Measurements from ENCODE around the gene TMC8. TPM values are rescaled to one million over a fixed set of nuclear protein-coding genes. Genes with fewer than 3 reads are reported as not detected.

Gene TMC8
- total and polyA plus RNA-seq, 2 experiments from 2014 or later = 1.1 to 3.1 TPM

- DNase-seq (ENCODE audit: low read depth in 1 of 2, low spot score in 1 of 2) = no peak
These were observed 2.8 kb downstream of the TMC8 start for GRCh38 chr17:78133179-78133951.

GRCh38 chr17:78133971-78134898, 3.7 kb downstream of the TMC8 start:
- peak; percentile 44 to 50 for DNase-seq (ENCODE audit: low read depth in 1 of 2, low spot score in 1 of 2)
- H3K4me1 ChIP-seq (ENCODE audit: low read depth) = peaks cover 4% of the 10 kb centered on the region
- H3K36me3 ChIP-seq = no peaks in the 10 kb centered on the region
- no peaks in the 10 kb centered on the region for H3K9me3 ChIP-seq (ENCODE audit: low read depth)
- TF ChIP-seq CTCF (IDR thresholded peaks at IDR 0.05; ENCODE audit: low read depth, low read length) = peak; percentile 48
- no peaks in the 10 kb centered on the region for H3K27me3 ChIP-seq
- no peak overlapping the region for H3K27ac ChIP-seq
- H3K4me3 ChIP-seq = no peak overlapping the region

More at GRCh38 chr17:78133179-78133951, 2.8 kb downstream of the TMC8 start:
- H3K4me3 ChIP-seq = no peak overlapping the region
- H3K4me1 ChIP-seq (ENCODE audit: low read depth) = peaks cover 4% of the 10 kb centered on the region
- no peak for TF ChIP-seq CTCF (IDR thresholded peaks at IDR 0.05; ENCODE audit: low read depth, low read length)
- H3K36me3 ChIP-seq = no peaks in the 10 kb centered on the region
- H3K9me3 ChIP-seq (ENCODE audit: low read depth) = no peaks in the 10 kb centered on the region
- H3K27me3 ChIP-seq = no peaks in the 10 kb centered on the region
- H3K27ac ChIP-seq = no peak overlapping the region

- DNase-seq (ENCODE audit: low read depth in 1 of 2, low spot score in 1 of 2) = no peak
- Histone ChIP-seq H3K36me3 (no peaks in the 10 kb centered on the region), H3K27ac (no peak overlapping the region), H3K4me3 (no peak overlapping the region), H3K9me3 (ENCODE audit: low read depth) (no peaks in the 10 kb centered on the region), H3K27me3 (no peaks in the 10 kb centered on the region), H3K4me1 (ENCODE audit: low read depth) (peaks cover 4% of the 10 kb centered on the region)
- no peak for TF ChIP-seq CTCF (IDR thresholded peaks at IDR 0.05; ENCODE audit: low read depth, low read length)
These were observed 4.4 kb downstream of the TMC8 start for GRCh38 chr17:78134899-78135385.

- no peak for DNase-seq (ENCODE audit: low read depth in 1 of 2, low spot score in 1 of 2)
- H3K4me1 ChIP-seq (ENCODE audit: low read depth) = peaks cover 4% of the 10 kb centered on the region
These were observed 5.4 kb downstream of the TMC8 start for GRCh38 chr17:78135858-78136500.

More at GRCh38 chr17:78135858-78136500, 5.4 kb downstream of the TMC8 start:
- Histone ChIP-seq H3K9me3 (ENCODE audit: low read depth) (no peaks in the 10 kb centered on the region), H3K27ac (no peak overlapping the region), H3K36me3 (no peaks in the 10 kb centered on the region), H3K4me3 (no peak overlapping the region), H3K27me3 (no peaks in the 10 kb centered on the region)
- no peak for TF ChIP-seq CTCF (IDR thresholded peaks at IDR 0.05; ENCODE audit: low read depth, low read length)

All from cardiac muscle cell (in vitro differentiated cells and primary cell).